GM19238 (cell line): Measurements from ENCODE around the gene DNMT3L.
"Not testable (repeated sequence)": the region's sequence is repeated elsewhere in the genome, so short reads cannot be mapped to it uniquely, and the experiment has no call there.

ENCODE experiments used
- DNase-seq: peaks from one replicate; pipeline ENCODE4 v3.0.0; 2011; ENCODE audit warnings: low spot score; ENCODE audit not compliant: insufficient read length

The DNMT3L gene

GRCh38 chr21:44295163-44295573 is 33.5 kb upstream of the DNMT3L start:
- no peak for DNase-seq

DNA sequence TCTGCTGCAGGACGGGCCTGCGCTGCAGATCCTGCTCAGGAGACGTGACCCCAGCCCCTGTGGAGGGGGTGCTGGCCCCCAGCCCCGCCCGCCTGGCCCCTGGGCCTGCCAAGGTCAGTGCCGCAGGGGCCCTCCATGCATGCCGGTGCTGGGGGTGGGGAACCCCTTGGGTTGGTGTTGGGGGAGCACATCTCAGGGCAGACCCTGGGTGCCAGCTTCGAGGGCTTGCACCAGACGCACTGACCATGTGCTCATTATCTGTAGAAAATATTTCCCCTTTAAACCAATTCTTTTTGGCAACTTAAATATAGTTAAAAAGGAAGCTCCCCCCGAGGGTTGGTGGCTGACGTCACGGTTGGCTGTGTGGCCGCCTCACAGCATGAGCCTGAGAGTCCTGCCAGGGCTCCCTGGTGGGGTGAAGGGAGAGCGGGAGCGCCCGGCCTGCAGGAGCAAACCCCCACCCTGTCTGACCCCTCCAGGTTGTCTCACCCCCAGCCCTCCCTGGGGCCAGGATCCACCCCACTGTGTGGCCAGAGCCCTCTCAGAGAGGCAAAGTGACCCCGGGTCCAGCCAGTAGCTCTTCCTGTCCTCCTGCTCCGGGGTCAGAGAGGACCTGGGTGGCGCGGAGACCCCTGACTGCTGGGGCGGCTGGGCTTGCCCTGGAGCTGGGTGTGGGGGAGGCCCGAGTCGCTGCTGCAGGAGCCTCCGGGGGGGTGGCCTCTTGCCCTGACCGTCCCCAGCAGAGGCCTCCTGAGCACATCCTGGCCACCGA is 32.9 kb upstream of the DNMT3L start:
- no peak for DNase-seq

- no peak for DNase-seq
Observed at GRCh38 chr21:44293551-44294231, 32.0 kb upstream of the DNMT3L start.

DNA sequence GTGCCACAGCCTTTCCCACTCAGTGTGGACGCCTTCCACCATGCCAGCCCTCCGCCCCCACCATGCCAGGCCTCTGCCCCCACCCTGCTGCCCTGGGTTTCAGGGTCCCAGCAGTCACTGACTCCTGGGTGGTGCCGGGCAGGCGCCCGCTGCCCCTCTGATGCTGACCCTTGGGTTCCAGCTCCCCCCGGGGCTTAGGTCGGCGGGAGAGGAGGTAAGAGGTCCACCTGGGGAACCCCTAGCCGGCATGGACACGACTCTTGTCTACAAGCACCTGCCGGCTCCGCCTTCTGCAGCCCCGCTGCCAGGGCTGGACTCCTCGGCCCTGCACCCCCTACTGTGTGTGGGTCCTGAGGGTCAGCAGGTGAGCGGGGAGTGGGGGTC is 31.1 kb upstream of the DNMT3L start:
- no peak for DNase-seq

DNA sequence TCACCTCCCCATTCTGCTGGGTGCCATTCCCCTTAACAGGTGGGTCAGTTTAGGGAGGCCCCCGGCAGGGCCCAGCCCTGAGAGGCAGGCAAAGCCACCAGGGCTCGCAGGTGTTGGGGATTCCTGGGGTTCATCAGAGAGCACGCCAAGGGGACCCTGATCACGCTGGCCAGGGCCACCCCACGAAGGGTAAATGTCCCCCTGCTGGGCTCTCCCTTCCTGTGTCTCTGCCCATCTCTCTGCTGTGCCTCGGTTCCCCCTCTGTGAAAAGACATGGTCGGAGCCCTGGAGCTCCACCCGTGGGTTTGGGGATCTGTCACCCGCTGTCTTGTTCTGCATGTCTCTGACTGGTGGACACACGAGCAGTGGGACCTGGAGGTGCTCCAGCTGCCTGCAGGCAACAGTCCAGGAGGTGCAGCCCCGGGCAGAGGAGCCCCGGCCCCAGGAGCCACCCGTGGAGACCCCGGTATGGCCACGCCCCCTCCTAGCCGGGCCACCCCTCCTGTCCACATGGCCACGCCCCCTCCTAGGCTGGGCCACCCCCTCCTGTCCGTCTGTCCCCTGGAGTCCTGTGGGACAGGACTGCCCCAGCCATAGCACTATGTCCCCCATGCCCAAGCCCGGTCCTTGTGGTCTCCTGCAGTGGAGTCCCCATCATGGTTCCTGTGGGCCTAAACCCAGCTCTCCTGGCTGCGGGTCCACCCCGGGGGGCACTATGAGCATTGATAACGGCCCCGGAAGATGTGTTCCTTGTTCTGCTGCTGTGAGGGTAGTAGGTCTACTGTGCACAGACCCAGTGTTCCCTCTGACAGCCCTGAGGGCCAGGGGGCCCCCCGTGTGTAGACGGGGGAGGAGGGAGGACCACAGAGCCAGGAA is 30.5 kb upstream of the DNMT3L start:
- no peak for DNase-seq

DNA sequence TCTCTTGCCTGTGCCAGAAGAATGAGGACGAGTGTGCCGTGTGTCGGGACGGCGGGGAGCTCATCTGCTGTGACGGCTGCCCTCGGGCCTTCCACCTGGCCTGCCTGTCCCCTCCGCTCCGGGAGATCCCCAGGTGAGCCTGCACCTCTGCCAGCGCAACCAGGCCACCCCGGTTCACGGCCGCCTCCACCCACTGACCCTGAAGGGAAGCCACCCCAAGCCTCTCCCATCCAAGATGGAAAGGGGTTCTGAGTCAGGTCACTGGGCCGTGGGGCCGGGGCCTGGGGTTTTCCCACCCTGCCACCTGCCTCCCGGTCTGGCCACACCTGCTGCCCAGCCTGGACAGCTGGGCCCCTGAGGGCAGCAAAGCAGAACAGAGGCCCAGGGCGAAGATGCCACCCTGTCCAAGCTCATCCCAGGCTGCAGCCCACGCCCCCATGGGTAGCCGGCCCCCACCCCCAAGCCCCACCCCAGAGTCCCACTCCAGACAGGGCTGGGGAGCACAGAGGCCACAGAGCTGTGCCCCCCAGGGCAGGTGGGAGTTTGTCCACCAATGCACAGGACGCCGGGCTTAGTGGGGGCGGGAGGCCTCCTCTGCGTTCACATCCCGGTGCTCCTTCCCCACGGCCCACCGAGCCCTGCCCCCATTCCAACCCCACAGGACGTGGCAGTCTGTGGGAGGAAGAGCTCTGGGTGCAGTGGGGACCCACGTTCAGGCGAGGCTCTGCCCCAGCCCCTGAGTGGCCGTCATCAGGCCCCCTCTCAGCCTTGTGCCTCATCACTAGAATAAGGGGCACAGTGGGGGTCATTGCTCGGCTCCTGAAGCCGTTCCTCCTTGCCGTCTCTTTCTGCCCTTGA is 29.6 kb upstream of the DNMT3L start:
- no peak for DNase-seq

DNA sequence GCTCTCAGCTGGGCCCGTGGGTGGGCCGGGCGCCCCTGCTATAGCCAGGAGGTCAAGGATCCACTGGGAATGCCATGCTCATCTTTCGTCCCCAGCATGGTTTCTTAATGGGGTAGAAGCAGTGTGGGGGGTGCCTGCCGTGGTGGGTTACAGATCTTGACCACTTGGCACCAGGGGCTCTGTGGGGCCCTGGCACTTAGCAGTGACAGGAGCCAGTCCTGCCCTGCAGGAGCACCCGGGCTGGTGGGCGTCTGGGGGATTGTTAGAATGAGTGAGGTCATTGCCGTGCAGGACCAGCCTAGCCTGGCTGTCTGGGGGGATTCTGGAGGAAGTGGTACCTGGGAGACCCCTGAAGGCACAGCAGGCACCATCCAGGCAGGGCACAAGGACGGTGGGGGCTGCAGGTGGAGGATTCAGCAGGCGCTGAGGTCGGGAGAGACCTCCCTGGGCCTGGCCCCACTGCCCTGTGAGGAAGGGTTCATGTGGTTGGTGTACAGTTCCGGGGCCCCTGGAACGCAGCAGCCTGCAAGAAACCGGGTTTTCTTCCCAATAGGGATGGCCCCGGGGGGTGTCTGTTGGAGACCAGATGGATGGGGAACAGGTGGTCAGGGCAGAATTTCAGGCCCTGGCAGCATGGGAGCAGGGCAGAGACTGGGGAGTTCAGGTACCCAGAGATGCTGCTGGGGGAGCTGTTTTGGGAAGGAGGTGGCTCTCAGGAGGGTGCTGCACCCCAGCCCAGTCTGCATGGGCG is 28.8 kb upstream of the DNMT3L start:
- no peak for DNase-seq

GRCh38 chr21:44289381-44290010 is 27.8 kb upstream of the DNMT3L start:
- DNase-seq, result no peak

DNA sequence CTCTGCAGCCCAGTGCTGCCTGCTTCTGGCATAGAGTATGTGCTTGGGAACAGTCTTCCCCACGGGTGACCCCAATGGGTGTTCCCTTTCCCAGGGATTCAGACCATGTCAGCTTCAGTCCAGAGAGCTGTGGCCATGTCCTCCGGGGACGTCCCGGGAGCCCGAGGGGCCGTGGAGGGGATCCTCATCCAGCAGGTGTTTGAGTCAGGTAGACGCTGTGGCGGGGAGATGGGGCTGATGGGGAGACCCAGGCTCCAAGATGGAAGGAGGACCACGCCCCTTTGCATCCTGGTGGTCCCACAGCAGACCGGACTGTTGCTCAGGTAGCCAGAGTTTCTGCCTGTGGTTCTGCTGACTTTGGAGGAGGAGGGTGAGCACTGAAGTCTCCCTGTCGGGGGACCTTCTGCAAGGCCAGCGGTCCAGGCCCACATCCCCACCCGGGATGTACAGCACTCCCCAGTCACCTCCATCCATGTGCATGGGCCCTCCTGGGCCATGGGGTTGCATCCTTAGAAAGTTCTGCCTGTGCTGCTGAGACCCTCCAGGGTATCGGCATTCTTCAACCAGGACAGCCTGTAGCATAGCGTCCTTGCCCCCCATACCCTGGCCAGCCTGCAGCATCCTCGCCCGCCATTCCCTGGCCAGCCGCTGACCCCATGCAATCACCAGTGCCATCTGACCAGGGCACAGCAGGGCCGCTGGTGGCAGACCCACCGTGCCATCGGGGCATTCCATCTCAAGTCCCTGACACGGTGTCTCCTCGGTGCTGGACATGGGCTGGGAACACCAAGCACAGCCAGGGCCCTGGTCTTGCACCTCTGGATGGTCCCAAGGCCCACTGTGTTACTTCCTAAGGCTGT is 26.8 kb upstream of the DNMT3L start:
- no peak for DNase-seq

- DNase-seq, result no peak
Observed at GRCh38 chr21:44286716-44287632, 25.3 kb upstream of the DNMT3L start.

GRCh38 chr21:44286086-44286715 is 24.5 kb upstream of the DNMT3L start:
- DNase-seq, result no peak

DNA sequence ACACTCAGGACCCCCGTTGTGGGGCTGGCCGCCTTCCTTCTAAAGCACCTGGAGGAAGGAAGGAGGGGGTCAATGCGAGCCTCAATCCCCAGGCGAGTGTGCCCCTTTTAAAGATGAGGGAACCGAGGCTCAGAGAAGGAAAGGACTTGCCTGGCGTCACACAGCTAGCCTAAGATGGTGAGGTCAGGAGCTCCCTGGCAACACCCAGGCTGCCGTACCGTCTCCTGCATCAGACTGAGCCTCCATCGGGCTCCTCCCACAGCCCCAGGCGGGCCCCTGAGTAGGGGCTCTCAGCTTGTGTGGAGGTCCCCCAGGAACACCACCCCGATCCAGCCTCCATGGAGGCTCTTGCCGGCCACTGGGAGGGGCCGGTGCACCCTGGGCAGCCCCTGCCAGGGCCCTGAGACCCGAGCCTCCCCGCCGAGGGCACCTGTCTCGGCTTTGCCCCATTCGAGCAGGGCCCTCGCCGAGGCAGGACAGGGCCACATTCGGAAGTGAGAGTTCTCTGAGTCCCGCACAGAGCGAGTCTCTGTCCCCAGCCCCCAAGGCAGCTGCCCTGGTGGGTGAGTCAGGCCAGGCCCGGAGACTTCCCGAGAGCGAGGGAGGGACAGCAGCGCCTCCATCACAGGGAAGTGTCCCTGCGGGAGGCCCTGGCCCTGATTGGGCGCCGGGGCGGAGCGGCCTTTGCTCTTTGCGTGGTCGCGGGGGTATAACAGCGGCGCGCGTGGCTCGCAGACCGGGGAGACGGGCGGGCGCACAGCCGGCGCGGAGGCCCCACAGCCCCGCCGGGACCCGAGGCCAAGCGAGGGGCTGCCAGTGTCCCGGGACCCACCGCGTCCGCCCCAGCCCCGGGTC is 23.7 kb upstream of the DNMT3L start, which contains the start of gene AIRE:
TSS of gene AIRE (plus strand) at position 739 of the 855 bp plus-strand sequence. CDS start 131 bp downstream, outside the sequence.
- DNase-seq, result no peak

- DNase-seq, result no peak
Observed at GRCh38 chr21:44283948-44284347, 22.3 kb upstream of the DNMT3L start.

GRCh38 chr21:44283211-44283785 is 21.6 kb upstream of the DNMT3L start:
- not testable (repeated sequence) for DNase-seq

DNA sequence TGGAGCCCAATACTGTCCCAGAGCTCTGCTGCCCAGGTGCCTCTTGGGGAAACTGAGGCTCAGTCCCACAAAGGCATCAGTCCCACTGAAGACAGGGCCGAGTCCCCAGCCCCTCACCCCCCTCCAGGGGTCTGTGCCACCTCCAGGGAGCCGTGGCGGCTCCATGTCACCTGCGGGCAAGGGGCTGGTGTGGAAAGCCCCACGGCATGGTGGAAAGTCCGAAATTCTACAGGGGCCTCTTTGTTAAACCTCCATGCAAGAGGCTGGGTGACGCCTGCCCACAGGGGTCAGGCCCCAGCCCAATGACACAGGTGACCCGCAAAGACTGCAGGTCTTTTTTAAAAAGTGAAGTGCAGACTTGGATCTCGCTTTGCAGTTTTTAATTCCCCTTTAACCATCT is 20.7 kb upstream of the DNMT3L start:
- DNase-seq, result no peak

- DNase-seq, result no peak
Observed at GRCh38 chr21:44281801-44282200, 20.1 kb upstream of the DNMT3L start.
